GM23248 (cell line): ENCODE results near the gene TLR9.

Experiments used
- EZH2 ChIP-seq: fragments of 200-600 bp; sonication (generic); IDR thresholded peaks from 2 replicates; pipeline ENCODE4 v1.6.1; 2018; ENCODE audit warnings: antibody characterized with exemption, mild to moderate bottlenecking; ENCODE audit not compliant: insufficient read depth, poor library complexity, severe bottlenecking
- EZH2phosphoT487 ChIP-seq: fragments of 200-600 bp; sonication (generic); IDR thresholded peaks from 2 replicates; pipeline ENCODE4 v1.6.1; 2018; ENCODE audit warnings: antibody characterized with exemption, moderate library complexity, mild to moderate bottlenecking, low read depth; ENCODE audit not compliant: insufficient read depth

GRCh38 chr3:52200981-52201679 lies 24.3 kb downstream of the TLR9 start:
- TF ChIP-seq EZH2 (no peak), EZH2phosphoT487 (no peak)
